Inflammatory macrophage (primary cell): Measurements from ENCODE around the gene NAALADL1.

ENCODE experiments used
- DNase-seq, 2 donors: peaks; one replicate each; pipeline ENCODE4 v3.0.0-alpha.2; 2020 to 2022
- total RNA-seq, 18 experiments: gene quantifications; one replicate each; lab custom pipeline; 2026; ENCODE audit warnings: mixed read lengths in 6 of 18, inconsistent platforms in 2 of 18; lab: John Stamatoyannopoulos, UW

Gene NAALADL1
- total RNA-seq: 0.08 to 2.2 (median 0.93) reads per million in 18 experiments

DNA sequence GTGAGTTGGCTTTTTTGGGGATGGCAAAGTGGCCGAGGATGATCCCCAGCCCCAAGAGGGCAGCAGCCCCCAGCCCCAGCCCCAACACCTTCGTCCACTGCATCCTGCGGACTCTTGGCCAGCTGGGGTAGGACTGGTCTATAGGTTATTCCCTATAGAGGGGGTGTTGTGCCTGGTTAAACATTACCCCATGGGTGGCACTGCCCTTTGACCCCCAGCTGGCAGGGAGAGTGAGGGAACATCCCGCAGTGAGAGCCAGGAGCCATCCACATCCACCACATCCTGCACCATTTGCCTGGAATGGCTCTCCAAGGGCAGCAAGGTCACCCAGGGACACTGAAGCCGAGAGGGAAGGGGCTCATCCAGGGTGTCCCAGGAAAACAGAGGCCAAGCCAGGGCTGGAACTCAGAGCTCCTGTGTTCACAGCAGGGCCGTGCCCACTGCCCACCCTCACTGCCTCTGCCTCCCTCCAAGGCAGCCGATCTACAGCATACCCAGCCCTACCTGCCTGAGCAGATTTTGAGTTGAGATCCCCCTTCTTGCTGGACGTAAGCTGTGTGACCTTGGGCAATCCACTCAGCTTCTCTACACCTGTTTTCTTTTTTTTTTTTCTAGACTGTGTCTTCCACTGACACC lies at the start of gene NAALADL1:
Gene NAALADL1 (minus strand): TSS at position 135 of the 636 bp plus-strand sequence. CDS start 32 bp downstream, at position 103.
- DNase-seq: no peak

DNA sequence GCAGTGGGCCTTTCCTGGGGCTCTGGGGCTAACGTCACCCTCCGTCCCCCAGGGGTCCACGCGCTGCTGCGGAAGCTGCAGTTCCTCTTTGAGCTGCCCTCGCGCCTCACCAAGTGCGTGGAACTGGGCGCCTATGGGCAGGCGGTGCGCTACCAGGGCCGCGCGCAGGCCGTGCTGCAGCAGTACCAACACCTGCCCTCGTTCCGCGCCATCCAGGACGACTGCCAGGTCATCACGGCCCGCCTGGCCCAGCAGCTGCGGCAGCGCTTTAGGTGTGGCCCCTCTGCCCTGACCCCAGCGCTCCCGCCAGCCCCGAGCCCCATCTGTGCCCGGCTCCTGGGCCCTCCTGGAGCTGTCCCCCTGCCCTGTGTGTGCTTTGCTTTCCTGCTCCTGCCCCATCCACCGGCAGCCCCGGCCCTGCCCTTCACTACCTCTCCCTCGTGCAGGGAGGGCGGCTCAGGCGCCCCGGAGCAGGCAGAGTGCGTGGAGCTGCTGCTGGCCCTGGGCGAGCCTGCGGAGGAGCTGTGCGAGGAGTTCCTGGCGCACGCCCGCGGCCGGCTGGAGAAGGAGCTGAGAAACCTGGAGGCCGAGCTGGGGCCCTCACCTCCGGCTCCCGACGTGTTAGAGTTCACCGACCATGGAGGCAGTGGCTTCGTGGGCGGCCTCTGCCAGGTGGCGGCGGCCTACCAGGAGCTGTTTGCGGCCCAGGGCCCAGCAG lies 49.6 kb upstream of the NAALADL1 start:
- DNase-seq: no peak

GRCh38 chr11:65107078-65107477 lies 48.7 kb upstream of the NAALADL1 start:
- DNase-seq: no peak

- DNase-seq: no peak
These were observed 46.3 kb upstream of the NAALADL1 start for GRCh38 chr11:65104628-65105027.

DNA sequence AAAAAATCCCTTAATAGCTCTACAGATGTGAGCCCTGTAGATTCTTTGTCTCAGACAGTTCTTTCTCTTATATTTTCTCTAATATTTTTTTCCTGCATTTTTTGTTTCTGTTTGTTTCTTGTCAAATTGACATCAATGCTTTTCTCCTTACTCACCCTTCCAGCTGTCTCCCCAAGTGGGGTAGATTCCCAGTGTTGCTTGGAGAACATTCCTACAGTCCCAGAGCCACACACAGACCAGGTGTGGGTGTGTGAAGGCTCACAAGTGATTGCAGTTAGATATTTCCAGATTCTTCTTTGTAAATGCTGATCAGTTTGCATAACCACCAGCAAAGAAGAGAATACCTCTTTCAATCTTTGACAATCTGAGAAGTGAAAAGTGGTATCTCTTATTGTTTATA lies 45.1 kb upstream of the NAALADL1 start:
- DNase-seq: no peak

GRCh38 chr11:65102142-65103095 lies 44.1 kb upstream of the NAALADL1 start:
- no peak for DNase-seq

DNA sequence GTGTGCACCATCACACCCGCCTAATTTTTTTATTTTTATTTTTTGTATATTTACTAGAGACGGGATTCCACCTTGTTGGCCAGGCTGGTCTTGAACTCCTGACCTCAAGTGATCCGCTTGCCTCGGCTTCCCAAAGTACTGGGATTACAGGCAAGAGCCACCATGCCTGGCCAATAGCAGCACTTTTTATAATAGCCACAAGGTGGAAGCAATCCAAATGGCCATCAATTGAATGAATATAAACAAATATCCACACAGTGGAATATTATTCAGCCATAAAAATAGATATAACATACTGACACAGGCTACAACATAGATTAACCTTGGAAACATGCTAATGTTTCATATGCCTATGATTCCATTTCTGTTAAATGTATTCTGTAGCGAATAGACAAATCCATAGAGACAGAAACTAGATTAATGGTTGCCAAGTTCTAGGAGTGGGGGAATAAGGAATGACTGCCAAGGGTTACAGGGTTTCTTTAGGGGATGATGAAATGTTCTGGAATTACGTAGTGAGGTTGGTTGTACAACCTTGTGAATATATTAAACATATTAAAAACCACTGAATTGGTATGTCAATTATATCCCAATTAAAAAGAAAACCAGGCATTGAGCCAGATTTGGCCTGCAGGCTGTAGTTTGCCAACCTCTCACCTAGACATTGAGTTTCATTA lies 42.5 kb upstream of the NAALADL1 start:
- no peak for DNase-seq

- no peak for DNase-seq
These were observed 38.6 kb upstream of the NAALADL1 start for GRCh38 chr11:65096926-65097325.

DNA sequence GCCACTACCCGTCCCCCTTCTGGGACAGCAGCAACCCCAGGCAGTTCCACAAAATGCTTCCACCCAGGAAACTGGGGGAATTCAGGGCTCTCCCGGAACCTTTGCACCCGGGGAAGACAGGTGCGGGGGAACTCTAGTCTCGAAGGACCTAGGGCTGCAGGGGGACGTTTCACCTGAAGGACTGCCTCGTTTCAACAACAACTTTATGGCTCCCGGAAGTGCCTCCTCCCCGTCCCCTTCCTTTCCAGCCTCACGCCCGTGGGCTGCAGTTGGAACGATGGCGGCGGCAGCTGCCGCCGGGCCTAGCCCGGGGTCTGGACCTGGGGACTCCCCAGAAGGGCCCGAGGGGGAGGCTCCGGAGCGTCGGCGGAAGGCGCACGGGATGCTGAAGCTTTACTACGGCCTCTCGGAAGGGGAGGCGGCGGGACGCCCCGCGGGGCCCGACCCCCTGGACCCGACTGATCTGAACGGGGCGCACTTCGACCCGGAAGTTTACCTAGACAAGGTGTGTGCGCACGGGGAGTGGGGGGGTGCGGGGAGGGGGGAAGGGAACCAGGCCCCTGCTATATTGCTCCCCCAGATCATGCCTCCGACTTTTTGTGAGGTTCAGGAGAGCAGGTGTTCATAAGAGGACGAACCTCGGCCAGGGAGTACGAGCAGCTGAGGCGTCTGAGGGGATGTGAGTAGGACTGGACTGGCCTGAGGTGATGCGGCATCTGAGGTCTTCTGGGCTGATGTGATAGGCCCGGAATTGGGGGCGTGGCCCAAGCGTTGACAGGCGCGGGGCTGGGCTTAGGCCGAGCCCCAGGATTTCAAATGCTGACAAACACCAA lies 37.8 kb upstream of the NAALADL1 start, which contains the start of gene VPS51:
Gene VPS51 (plus strand): TSS at position 241 of the 833 bp plus-strand sequence. CDS start 37 bp downstream, at position 278.
- DNase-seq: peak; percentile 88 to 90

DNA sequence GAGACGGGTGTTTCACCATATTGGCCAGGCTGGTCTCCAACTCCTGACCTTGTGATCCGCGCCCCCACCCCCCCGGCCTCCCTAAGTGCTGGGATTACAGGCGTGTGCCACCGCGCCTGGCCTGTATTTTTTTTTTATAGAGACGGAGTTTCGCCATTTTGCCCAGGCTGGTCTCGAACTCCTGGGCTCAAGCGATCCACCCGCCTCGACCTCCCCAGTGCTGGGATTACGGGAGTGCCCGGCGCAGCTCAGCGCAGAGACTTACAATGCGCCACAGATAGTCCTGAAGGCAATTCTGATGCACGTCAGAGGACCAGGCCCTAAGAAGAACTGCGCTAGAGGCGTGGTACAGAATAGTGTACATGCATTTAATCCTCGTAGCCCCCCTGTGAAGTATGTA lies 37.1 kb upstream of the NAALADL1 start:
- no peak for DNase-seq

DNA sequence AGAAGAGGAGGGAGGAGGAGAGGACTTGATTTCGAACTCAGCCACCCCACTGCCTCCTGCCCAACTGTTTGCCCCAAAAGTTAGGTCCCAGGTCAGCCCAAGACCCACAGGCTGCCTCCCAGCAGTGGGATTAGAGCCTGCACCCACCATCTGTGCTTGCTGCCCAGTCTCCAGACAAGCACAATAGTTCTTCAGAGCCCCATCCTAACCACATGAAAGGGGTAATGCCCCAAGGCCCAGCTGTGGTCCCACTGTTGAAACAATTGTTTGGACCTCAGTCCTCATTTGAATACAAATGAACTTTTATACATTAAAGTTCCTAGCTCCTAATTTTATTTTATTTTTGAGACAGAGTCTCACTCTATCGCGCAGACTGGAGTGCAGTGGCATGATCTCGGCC lies 32.3 kb upstream of the NAALADL1 start:
- no peak for DNase-seq

DNA sequence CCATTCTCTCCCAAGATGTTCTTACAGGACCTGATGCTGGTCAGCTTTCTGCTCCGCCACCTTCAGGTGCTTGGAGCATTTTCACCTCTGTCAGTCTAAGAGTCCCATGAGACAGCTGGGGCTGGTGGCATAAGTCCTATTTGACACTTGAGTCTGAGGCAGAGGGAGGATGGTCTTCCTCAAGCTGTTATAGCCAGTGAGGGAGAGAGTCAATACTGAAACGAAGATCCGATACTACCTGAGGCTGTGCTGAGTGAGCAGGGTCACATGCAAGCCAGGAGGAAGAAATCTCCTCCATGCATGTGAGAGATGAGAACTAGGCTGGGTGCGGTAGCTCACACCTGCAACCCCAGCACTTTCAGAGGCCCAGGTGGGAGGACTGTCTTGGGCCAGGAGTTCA lies 31.3 kb upstream of the NAALADL1 start:
- DNase-seq: no peak

DNA sequence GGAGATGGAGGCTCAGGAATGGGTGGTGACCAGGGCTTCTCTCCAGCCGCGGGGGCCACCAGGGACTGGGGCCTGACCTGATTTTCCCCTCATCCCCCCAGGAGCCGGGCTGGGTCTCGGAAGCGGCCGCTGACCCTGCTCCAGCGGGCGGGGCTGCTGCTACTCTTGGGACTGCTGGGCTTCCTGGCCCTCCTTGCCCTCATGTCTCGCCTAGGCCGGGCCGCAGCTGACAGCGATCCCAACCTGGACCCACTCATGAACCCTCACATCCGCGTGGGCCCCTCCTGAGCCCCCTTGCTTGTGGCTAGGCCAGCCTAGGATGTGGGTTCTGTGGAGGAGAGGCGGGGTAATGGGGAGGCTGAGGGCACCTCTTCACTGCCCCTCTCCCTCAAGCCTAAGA lies 29.5 kb upstream of the NAALADL1 start:
- DNase-seq: no peak

- DNase-seq: no peak
These were observed 28.9 kb upstream of the NAALADL1 start for GRCh38 chr11:65087216-65087615.

DNA sequence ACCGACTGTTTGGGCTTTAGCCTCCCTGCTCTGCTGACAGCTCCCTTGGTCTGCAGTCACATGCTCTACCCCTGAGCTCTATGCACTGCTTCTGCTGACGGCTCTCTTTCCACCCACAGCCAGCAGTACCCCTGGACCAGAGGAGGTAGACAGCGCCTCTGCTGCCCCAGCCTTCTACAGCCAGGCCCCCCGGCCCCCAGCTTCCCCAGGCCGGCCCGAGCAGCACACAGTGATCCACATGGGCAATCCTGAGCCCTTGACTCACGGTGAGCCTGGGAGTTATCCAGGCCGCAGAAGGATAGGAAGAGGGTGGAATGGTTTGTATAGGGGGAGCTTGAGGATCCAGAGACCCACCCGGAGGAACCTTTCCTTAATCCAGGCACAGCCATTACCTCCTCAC lies 28.5 kb upstream of the NAALADL1 start:
- DNase-seq: no peak

DNA sequence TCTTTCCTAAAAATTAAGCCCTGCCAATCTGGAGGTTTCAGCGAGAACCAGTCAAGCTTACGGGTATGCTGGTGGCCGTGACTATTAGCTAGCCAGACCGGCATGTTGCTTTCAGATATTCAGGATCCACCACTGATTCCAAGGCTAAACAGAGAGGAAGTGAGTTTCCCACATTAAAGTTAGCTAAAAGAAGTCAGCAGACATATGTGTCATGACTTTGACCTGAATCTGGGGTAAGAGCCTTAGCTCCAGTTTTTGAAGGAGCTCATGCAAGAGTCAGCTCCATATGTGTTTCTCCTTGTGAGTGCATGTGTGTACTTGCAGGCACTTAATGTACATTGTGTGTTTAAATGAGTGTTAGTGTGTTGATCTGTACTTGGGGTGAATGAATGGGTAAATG lies 27.1 kb upstream of the NAALADL1 start:
- DNase-seq: peak; percentile 48 to 77

- DNase-seq: no peak
These were observed 26.4 kb upstream of the NAALADL1 start for GRCh38 chr11:65084598-65085375.

- peak; percentile 96 for DNase-seq
These were observed 25.7 kb upstream of the NAALADL1 start, which contains the start of the genes CDCA5 and ZFPL1 for GRCh38 chr11:65083834-65084597. Gene CDCA5, minus strand, starts transcription at chr11:65084040. Its CDS starts 62 bp downstream, at chr11:65083978. Gene ZFPL1, plus strand, starts transcription at chr11:65084222. Its CDS starts 477 bp downstream, at chr11:65084699.

- no peak for DNase-seq
These were observed 24.9 kb upstream of the NAALADL1 start for GRCh38 chr11:65083134-65083833.
